NCI-H446 treated with DMSO at 0.1 percent for 48 hours (cell line): ENCODE measurements around the gene ZNF219.

Experiments used
- DNase-seq: peaks from one replicate; lab custom pipeline; 2025; lab: John Stamatoyannopoulos, UW

Gene ZNF219

DNA sequence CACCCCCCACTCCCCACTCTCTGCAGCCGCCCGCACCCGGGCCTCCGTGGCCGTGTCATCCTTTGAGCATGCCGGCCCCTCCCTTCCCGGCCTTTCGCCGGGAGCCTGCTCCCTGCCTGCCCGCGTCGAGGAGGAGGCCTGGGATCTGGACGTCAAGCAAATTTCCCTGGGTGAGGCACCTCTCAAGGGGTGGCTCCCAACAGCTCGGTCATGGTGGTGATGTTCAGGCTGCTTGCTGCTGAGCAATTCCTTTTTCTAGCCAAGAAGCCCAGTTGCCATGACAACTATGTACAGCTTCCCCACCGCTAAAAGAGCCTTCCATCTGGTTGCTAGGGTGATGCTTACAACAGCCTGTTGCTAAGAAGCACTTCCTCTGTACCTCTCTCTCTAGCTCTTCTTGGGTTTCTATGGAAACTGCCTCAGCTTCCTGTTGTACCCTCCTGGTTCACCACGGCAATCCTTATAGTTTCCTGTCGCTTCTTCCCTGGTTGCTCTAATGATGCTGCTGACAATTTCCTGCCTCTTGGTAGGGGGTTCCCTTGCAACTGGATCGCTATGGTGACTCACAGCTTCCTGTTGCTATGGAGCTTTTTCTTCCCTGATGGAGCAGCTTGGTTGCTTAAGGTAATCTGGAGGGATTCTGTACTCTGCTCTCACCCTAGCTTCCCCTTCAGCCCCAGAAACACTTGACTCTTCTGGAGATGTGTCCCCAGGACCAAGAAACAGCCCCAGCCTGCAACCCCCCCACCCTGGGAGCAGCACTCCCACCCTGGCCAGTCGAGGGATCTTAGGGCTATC lies 11.0 kb downstream of the ZNF219 start:
- peak; percentile 37 for DNase-seq

DNA sequence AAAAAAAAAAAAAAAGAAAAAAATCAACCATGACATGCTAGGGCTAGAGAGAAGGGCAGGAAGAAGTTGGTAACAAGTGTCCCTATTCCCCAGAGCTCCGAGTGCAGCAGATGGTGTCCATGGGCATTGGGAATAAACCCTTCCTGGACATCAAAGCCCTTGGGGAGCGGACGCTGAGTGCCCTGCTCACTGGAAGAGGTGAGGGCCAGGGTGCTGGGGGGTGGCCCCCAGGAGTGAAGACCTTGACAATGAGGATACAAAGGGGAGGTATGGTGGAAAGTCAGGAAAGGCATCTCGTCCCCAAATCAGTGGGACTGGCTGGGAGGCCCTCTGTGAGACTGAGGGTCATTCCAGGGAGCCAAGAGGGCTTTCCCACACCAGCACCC lies 11.6 kb downstream of the ZNF219 start:
- DNase-seq: no peak

- no peak for DNase-seq
These were observed 13.2 kb downstream of the ZNF219 start for GRCh38 chr14:21084998-21085853.

- DNase-seq: no peak
These were observed 14.1 kb downstream of the ZNF219 start for GRCh38 chr14:21084396-21084795.

- no peak for DNase-seq
These were observed 14.7 kb downstream of the ZNF219 start for GRCh38 chr14:21083565-21084325.

- no peak for DNase-seq
These were observed 16.8 kb downstream of the ZNF219 start for GRCh38 chr14:21081521-21082142.

GRCh38 chr14:21078726-21079125 lies 19.7 kb downstream of the ZNF219 start:
- no peak for DNase-seq

DNA sequence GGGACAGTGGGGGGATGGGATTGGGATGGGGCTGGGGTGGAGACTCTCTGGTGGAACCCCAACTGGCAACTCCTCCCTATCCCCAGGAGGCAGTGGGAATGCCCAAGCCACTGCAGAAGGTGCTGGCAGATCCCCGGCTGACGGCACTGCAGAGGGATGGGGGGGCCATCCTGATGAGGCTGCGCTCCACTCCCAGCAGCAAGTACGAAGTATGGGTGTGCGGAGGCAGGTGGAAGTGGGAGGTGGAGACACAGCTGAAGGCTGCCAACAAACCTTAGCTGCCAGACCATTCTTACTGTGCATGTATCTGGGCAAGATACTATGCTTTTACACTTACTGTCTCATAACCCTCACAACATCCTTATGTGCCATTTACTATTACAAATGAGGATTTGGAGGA lies 20.2 kb downstream of the ZNF219 start:
- no peak for DNase-seq

- no peak for DNase-seq
These were observed 20.8 kb downstream of the ZNF219 start for GRCh38 chr14:21077672-21078071.

DNA sequence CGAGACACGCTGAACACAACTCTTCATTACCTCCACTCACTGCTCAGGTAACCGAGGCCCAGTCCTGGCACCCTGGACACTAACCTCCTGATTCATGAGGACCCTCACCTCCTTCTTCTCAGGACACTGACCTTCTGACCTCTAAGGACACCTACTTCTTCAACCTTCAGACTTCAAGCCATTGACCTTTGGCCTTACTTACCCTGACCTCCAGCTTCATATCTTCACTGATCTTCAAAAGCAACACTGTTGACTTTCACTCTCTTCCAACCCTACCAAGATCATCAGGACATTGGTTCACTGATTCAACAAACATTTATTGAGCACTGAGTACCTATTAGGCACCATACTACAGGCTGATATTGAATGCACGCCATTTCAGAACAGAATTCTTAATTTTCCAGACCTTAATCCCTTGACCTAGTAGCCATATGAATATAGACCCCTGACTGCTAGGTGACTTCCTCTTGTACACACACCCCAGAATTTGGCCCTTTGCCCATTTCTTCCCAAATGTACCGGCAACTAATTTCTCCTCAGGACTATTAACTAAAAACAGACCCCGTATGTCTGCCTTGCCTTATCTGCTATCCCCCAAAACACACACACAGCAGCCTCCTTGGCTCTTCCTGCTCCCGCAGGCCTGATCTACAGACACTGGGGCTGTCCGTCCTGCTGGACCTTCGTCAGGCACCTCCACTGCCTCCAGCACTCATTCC lies 22.6 kb downstream of the ZNF219 start:
- no peak for DNase-seq

GRCh38 chr14:21074398-21075272 lies 23.8 kb downstream of the ZNF219 start:
- DNase-seq: no peak

- no peak for DNase-seq
These were observed 24.5 kb downstream of the ZNF219 start for GRCh38 chr14:21073921-21074320.

GRCh38 chr14:21072781-21073339 lies 25.6 kb downstream of the ZNF219 start:
- DNase-seq: no peak

DNA sequence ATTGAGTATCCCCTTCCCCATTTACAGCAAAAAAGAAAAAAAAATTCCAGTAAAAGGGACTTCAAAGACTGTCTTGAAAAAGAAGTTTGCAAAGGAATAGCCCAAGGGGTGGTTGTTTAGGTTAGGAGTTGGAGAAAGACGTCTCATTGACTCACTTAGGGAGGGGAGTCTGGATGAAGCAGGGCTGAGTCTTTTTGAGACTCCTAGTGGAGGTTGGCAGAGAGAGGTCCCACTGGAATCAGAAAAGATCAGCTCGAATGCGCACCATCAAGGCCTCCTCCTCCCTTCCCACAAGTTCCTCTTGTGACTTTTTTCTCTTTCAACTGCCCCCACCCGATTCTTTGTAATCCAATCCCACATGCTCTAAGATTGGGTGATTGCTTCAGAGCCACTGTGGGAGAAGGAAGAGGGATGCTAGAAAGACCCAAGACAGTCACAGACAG lies 26.4 kb downstream of the ZNF219 start:
- no peak for DNase-seq

GRCh38 chr14:21071225-21072030 lies 27.0 kb downstream of the ZNF219 start:
- peak; percentile 56 for DNase-seq

GRCh38 chr14:21070610-21071224 lies 27.7 kb downstream of the ZNF219 start:
- no peak for DNase-seq

- DNase-seq: no peak
These were observed 28.3 kb downstream of the ZNF219 start, which contains the start of gene ARHGEF40 for GRCh38 chr14:21070083-21070609. Gene ARHGEF40 (plus strand): TSS chr14:21070304. CDS start chr14:21070397, 93 bp downstream.

DNA sequence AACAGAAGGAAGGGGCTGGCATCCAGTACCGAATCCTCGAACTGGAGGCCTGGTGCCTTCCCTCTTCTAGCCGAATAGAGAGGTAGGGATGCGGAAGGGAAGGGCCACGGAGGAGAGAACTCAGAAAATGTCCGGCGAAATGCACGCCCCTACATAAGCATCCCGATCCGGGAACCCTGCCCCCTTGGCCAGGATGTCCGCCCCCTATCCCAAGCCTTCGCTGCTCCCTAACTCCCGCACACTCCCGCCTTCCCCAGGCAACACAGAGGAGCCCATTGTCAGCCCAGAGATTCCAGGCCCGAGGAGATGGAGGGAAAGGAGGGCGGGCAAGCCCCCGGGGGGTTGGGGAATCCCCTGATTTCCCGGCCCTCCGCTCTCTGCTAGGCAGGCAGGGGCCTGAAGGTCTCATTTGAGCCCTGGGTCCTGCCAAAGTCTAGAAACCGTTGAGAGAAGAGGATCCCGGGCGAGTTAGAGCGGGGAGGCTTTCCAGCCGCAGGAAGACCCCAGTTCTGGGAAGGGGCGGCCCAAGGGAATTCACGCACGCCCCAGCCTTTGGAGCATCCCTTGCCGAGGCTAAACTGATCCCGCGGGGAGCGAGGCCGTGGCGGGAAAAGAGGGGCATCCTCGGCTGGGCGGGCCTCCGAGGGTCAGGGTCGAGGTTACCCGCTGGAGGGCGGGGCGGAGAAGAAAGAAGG lies 28.9 kb downstream of the ZNF219 start:
- DNase-seq: no peak
